WTC11 (cell line): ENCODE results near the gene VSIG10L2. TPM values are rescaled to one million over a fixed set of nuclear protein-coding genes. Genes with fewer than 3 reads are reported as not detected.

Experiments used
- ATAC-seq: fragments of 200-7000 bp; cut with Tn5 transposase; 2 replicates; pipeline ENCODE4 v1.10.0; 2021; ENCODE audit warnings: mild to moderate bottlenecking, moderate library complexity
- CTCF ChIA-PET: fragments of 300-600 bp; sonication (Branson Sonifier 250); formaldehyde crosslinking; loops from one replicate; lab custom pipeline; 2021; ENCODE audit warnings: antibody characterized with exemption; lab: Charles Lee
- POLR2A ChIA-PET: fragments of 350-600 bp; sonication (Branson Sonifier 250); formaldehyde crosslinking; loops from one replicate; lab custom pipeline; 2021; ENCODE audit warnings: antibody characterized with exemption; lab: Charles Lee
- DNase-seq: peaks from one replicate; pipeline ENCODE4 v3.0.0; 2021; ENCODE audit warnings: low spot score
- H3K27ac Mint-ChIP-seq: 2 replicates; pipeline ENCODE4 v1.8.0; 2021; ENCODE audit warnings: mixed read lengths
- H3K27me3 Mint-ChIP-seq: 2 replicates; pipeline ENCODE4 v1.8.0; 2021; ENCODE audit warnings: low read depth, mild to moderate bottlenecking, moderate library complexity, mixed read lengths
- H3K36me3 Mint-ChIP-seq: 2 replicates; pipeline ENCODE4 v1.8.0; 2021; ENCODE audit warnings: mixed read lengths
- H3K4me1 Mint-ChIP-seq: 2 replicates; pipeline ENCODE4 v1.8.0; 2022; ENCODE audit warnings: mixed read lengths
- H3K4me3 Mint-ChIP-seq: 2 replicates; pipeline ENCODE4 v1.8.0; 2021; ENCODE audit warnings: mild to moderate bottlenecking, moderate library complexity, mixed read lengths
- H3K9me3 Mint-ChIP-seq: 2 replicates; pipeline ENCODE4 v1.8.0; 2021; ENCODE audit warnings: mixed read lengths
- ATF1 ChIP-seq: sonication (generic); formaldehyde crosslinking; IDR thresholded peaks from 2 replicates; pipeline ENCODE4 v1.8.1; 2023; ENCODE audit warnings: mild to moderate bottlenecking, moderate library complexity, missing genetic modification reagents
- E2F4 ChIP-seq: sonication (generic); formaldehyde crosslinking; IDR thresholded peaks from 2 replicates; pipeline ENCODE4 v1.8.1; 2022; ENCODE audit warnings: low read depth, mild to moderate bottlenecking, moderate library complexity, missing genetic modification reagents, borderline replicate concordance
- E2F5 ChIP-seq: sonication (generic); formaldehyde crosslinking; IDR thresholded peaks from 2 replicates; pipeline ENCODE4 v1.8.1; 2022; ENCODE audit warnings: mild to moderate bottlenecking, moderate library complexity, missing genetic modification reagents
- ELF4 ChIP-seq: sonication (generic); formaldehyde crosslinking; IDR thresholded peaks from 2 replicates; pipeline ENCODE4 v1.8.1; 2022; ENCODE audit warnings: low read depth, mild to moderate bottlenecking, moderate library complexity, missing genetic modification reagents
- EMX1 ChIP-seq: fragments of 250-450 bp; sonication (Bioruptor Pico); IDR thresholded peaks from 2 replicates; pipeline ENCODE4 v1.8.0; 2021; ENCODE audit warnings: mild to moderate bottlenecking
- ETV6 ChIP-seq: sonication (generic); formaldehyde crosslinking; IDR thresholded peaks from 2 replicates; pipeline ENCODE4 v1.8.1; 2022; ENCODE audit warnings: mild to moderate bottlenecking, missing genetic modification reagents
- FOXP1 ChIP-seq: sonication (generic); formaldehyde crosslinking; IDR thresholded peaks from 2 replicates; pipeline ENCODE4 v1.8.0; 2022; ENCODE audit warnings: missing genetic modification reagents, mild to moderate bottlenecking, moderate library complexity, borderline replicate concordance
- GABPB1 ChIP-seq: sonication (generic); formaldehyde crosslinking; IDR thresholded peaks from 2 replicates; pipeline ENCODE4 v1.8.1; 2023; ENCODE audit warnings: mild to moderate bottlenecking, missing genetic modification reagents
- GTF2I ChIP-seq: fragments of 250-450 bp; sonication (Bioruptor Pico); conservative IDR thresholded peaks from 2 replicates; pipeline ENCODE4 v1.4.0; 2021; ENCODE audit warnings: mild to moderate bottlenecking
- KAT7 ChIP-seq: sonication (generic); formaldehyde crosslinking; IDR thresholded peaks from 2 replicates; pipeline ENCODE4 v1.8.1; 2023; ENCODE audit warnings: missing genetic modification reagents, mild to moderate bottlenecking, borderline replicate concordance
- MYBL2 ChIP-seq: sonication (generic); formaldehyde crosslinking; IDR thresholded peaks from 2 replicates; pipeline ENCODE4 v1.8.1; 2023; ENCODE audit warnings: mild to moderate bottlenecking, moderate library complexity, missing genetic modification reagents
- NFATC4 ChIP-seq: fragments of 250-450 bp; sonication (Bioruptor Pico); IDR thresholded peaks from 2 replicates; pipeline ENCODE4 v1.9.0; 2021; ENCODE audit warnings: mild to moderate bottlenecking
- NFYB ChIP-seq: sonication (generic); formaldehyde crosslinking; conservative IDR thresholded peaks from 2 replicates; pipeline ENCODE4 v1.8.0; 2022; ENCODE audit warnings: low read depth, missing genetic modification reagents
- NR3C1 ChIP-seq: sonication (generic); formaldehyde crosslinking; conservative IDR thresholded peaks from 2 replicates; pipeline ENCODE4 v1.8.1; 2023; ENCODE audit warnings: low read depth, mild to moderate bottlenecking, missing genetic modification reagents
- PRRX2 ChIP-seq: fragments of 250-450 bp; sonication (Bioruptor Pico); IDR thresholded peaks from 2 replicates; pipeline ENCODE4 v1.8.0; 2021; ENCODE audit warnings: mild to moderate bottlenecking
- RELA ChIP-seq: sonication (generic); formaldehyde crosslinking; IDR thresholded peaks from 2 replicates; pipeline ENCODE4 v1.8.1; 2022; ENCODE audit warnings: missing genetic modification reagents, mild to moderate bottlenecking, borderline replicate concordance
- SMAD4 ChIP-seq: sonication (generic); formaldehyde crosslinking; IDR thresholded peaks from 2 replicates; pipeline ENCODE4 v1.8.0; 2022; ENCODE audit warnings: mild to moderate bottlenecking, missing genetic modification reagents
- TCF7 ChIP-seq: sonication (generic); formaldehyde crosslinking; IDR thresholded peaks from 2 replicates; pipeline ENCODE4 v1.8.0; 2022; ENCODE audit warnings: mild to moderate bottlenecking, low read depth, missing genetic modification reagents, moderate library complexity
- TEAD1 ChIP-seq: sonication (generic); formaldehyde crosslinking; IDR thresholded peaks from 2 replicates; pipeline ENCODE4 v1.8.0; 2022; ENCODE audit warnings: mild to moderate bottlenecking, missing genetic modification reagents
- ZNF396 ChIP-seq: fragments of 250-450 bp; sonication (Bioruptor Pico); IDR thresholded peaks from 2 replicates; pipeline ENCODE4 v1.8.0; 2021; ENCODE audit warnings: mild to moderate bottlenecking, moderate library complexity, borderline replicate concordance
- ZSCAN18 ChIP-seq: fragments of 250-450 bp; sonication (Bioruptor Pico); IDR thresholded peaks from 2 replicates; pipeline ENCODE4 v2.1.2; 2022; ENCODE audit warnings: mild to moderate bottlenecking, moderate library complexity
- total RNA-seq: library from RNA; stranded (reverse); gene quantifications from 3 replicates; pipeline ENCODE4 v1.2.3, GENCODE V29; 2021
- TF ChIP-seq, protein P1 (sequence below): sonication (generic); formaldehyde crosslinking; IDR thresholded peaks from 2 replicates; pipeline ENCODE4 v1.8.1; 2023; ENCODE audit warnings: mild to moderate bottlenecking, moderate library complexity, missing genetic modification reagents
- TF ChIP-seq, protein P2 (sequence below): sonication (generic); formaldehyde crosslinking; conservative IDR thresholded peaks from 2 replicates; pipeline ENCODE4 v1.8.1; 2022; ENCODE audit warnings: mild to moderate bottlenecking, missing genetic modification reagents
- TF ChIP-seq, protein P3 (sequence below): sonication (generic); formaldehyde crosslinking; IDR thresholded peaks from 2 replicates; pipeline ENCODE4 v1.8.0; 2022; ENCODE audit warnings: mild to moderate bottlenecking, missing genetic modification reagents

Gene VSIG10L2
- total RNA-seq, 1 experiment from 2014 or later = not detected

DNA sequence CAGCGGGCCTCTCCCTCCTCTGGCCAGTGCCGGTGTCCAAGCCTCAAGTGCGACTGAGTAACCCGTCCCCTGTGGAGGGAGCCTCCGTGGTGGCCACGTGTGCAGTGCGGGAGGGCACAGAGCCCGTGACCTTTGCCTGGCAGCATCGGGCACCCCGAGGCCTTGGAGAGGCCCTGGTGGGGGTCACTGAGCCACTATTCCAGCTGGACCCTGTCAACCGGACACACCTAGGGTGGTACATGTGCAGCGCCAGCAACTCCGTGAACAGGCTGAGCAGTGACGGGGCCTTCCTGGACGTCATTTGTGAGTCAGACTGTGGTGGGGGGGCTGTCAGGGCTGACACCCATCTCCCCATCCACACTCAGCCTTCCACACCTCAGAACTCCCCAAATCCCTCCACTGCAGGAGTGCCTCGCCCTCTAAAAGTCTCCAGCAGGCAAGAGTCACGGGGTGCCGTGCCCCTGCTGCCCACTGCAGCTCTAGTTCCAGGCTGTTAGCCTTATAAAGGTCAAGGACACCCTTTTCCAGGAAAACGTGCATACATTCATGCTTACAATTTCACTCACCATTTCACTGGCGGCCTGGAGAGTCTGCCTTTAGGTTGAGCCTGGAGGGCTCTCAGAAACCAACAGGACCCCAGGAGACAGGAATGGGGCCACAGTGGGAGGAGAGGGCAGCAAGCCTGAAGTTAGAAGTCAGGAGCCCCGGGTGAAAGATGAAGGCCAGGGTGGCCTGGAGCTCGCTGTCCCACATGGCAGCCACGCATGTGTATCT, 2.6 kb downstream of the VSIG10L2 start (continued):
- TF ChIP-seq, protein P1, sequence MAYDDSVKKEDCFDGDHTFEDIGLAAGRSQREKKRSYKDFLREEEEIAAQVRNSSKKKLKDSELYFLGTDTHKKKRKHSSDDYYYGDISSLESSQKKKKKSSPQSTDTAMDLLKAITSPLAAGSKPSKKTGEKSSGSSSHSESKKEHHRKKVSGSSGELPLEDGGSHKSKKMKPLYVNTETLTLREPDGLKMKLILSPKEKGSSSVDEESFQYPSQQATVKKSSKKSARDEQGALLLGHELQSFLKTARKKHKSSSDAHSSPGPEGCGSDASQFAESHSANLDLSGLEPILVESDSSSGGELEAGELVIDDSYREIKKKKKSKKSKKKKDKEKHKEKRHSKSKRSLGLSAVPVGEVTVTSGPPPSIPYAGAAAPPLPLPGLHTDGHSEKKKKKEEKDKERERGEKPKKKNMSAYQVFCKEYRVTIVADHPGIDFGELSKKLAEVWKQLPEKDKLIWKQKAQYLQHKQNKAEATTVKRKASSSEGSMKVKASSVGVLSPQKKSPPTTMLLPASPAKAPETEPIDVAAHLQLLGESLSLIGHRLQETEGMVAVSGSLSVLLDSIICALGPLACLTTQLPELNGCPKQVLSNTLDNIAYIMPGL (CRISPR knock-in tag) = no peak
- no peak for TF ChIP-seq E2F4 (CRISPR knock-in tag)
- no peak for TF ChIP-seq ELF4
- no peak for TF ChIP-seq FOXP1 (CRISPR knock-in tag)
- TF ChIP-seq, protein P2, sequence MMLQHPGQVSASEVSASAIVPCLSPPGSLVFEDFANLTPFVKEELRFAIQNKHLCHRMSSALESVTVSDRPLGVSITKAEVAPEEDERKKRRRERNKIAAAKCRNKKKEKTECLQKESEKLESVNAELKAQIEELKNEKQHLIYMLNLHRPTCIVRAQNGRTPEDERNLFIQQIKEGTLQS (CRISPR knock-in tag) = no peak
- TF ChIP-seq GTF2I (CRISPR knock-in tag) = no peak

GRCh38 chr11:125949271-125950177, 3.7 kb downstream of the VSIG10L2 start:
- Mint-ChIP-seq H3K36me3 (no peaks in the 10 kb centered on the region), H3K9me3 (no peaks in the 10 kb centered on the region), H3K4me3 (no peak overlapping the region), H3K4me1 (peaks cover 7% of the 10 kb centered on the region; the same call in 1 of the 2 replicates), H3K27ac (peak overlapping the region; percentile 78; the same call in 1 of the 2 replicates), H3K27me3 (no peaks in the 10 kb centered on the region)
- CTCF ChIA-PET = interaction anchor here (1.8 kb wide), 1 partner anchor 8 kb away, joined by 9 read pairs; no protein-coding TSS in a partner anchor
- ATAC-seq (no peak), DNase-seq (no peak)
- POLR2A ChIA-PET = no interaction called here
- TF ChIP-seq ATF1 (CRISPR knock-in tag) (no peak), NR3C1 (CRISPR knock-in tag) (no peak), ETV6 (CRISPR knock-in tag) (no peak), E2F5 (no peak), MYBL2 (CRISPR knock-in tag) (no peak)
- TF ChIP-seq, protein P3, sequence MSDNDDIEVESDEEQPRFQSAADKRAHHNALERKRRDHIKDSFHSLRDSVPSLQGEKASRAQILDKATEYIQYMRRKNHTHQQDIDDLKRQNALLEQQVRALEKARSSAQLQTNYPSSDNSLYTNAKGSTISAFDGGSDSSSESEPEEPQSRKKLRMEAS (CRISPR knock-in tag) = no peak

GRCh38 chr11:125950178-125950490, 4.3 kb downstream of the VSIG10L2 start:
- Mint-ChIP-seq H3K27me3 (no peaks in the 10 kb centered on the region), H3K4me3 (no peak overlapping the region), H3K4me1 (peaks cover 6% of the 10 kb centered on the region; the same call in 1 of the 2 replicates), H3K27ac (0 out of 2 replicates have a peak overlapping the region, but pooled peaks have one; percentile 78), H3K9me3 (no peaks in the 10 kb centered on the region), H3K36me3 (no peaks in the 10 kb centered on the region)
- ChIA-PET POLR2A (no interaction called here), CTCF (interaction anchor here (1.8 kb wide), 1 partner anchor 8 kb away, joined by 9 read pairs; no protein-coding TSS in a partner anchor)
- no peak for TF ChIP-seq GABPB1
- TF ChIP-seq ZSCAN18 = no peak
- no peak for TF ChIP-seq TEAD1 (CRISPR knock-in tag)
- no peak for TF ChIP-seq NFYB
- no peak for TF ChIP-seq EMX1
- TF ChIP-seq PRRX2 (CRISPR knock-in tag) = no peak
- no peak for TF ChIP-seq TCF7 (CRISPR knock-in tag)
- TF ChIP-seq SMAD4 (CRISPR knock-in tag) = no peak
- TF ChIP-seq E2F5 = no peak
- TF ChIP-seq NFATC4 (CRISPR knock-in tag) = no peak
- no peak for TF ChIP-seq KAT7 (CRISPR knock-in tag)
- no peak for TF ChIP-seq ZNF396 (CRISPR knock-in tag)
- TF ChIP-seq E2F4 (CRISPR knock-in tag) = no peak
- no peak for TF ChIP-seq RELA (CRISPR knock-in tag)
- no peak for DNase-seq
- no peak for ATAC-seq
